Measurements from ENCODE around the gene GMCL2. TPM values are rescaled to one million over a fixed set of nuclear protein-coding genes. Genes with fewer than 3 reads are reported as not detected.
"Not testable (repeated sequence)": the region's sequence is repeated elsewhere in the genome, so short reads cannot be mapped to it uniquely, and the experiment has no call there.

Gene GMCL2
- polyA plus RNA-seq, 4 donors, result 0.03 TPM; not detected in 3

DNA sequence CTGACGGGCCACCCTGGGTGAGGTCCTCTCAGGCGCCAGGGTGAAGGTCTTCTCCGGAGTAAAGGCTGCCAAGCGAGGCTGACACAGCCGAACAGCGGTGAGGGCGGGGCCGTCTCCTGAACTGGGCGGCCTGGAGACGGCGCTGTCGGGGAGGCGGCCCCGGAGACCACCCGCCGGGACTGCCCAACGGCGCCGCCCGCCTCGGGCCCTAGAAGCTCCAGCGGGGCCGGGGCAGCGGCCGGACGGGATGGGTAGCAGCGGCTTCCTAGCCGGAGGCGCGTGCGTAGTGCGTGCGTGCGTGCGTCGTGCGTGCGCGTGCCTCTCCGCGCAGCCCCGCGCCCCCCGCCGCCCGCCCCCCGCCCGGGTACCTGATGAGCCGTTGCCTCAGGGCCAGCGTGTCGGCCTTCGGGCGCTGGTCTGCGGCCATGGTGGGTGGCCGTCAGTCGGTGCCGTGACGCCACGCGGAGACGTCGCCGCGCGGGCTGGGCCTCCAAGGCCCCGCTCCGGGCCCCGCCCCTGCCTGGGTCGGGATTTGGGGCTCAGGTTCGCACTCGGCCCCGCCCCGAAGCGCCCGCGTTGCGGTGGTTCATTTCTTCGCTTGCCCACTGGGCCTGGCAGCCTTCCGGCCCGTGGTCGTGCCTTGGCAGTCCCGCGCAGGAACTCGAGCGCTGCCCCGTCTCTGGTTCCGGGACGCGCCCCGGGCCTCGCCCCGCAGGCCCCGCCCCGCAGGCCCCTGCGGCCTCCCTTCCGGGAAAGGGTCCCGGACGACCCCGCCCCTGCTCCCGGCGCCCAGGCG lies 45.2 kb upstream of the GMCL2 start, which contains the start of gene PHYKPL:
TSS of gene PHYKPL (minus strand) at position 679 of the 796 bp plus-strand sequence. CDS start at position 427, 252 bp downstream.
- H3K4me1 ChIP-seq (ENCODE audit: control insufficient read depth in 3 of 3, insufficient read depth in 2 of 3, low read depth in 1 of 3, low read length in 2 of 3), result peaks cover 3 to 44% (median 12%) of the 10 kb centered on the region in 3 donors
- H3K27me3 ChIP-seq (ENCODE audit: control insufficient read depth in 3 of 3, insufficient read depth in 3 of 3, low read length in 3 of 3), result no peaks in the 10 kb centered on the region
- peak within 1 kb of the TSS; percentile 78 to 82 (median 80) for H3K4me3 ChIP-seq (ENCODE audit: low read depth in 1 of 3, low read length in 3 of 3)
- DNase-seq, result peak; percentile 64 to 87
- 0 to 1% (median 0%) methylated on average over 66 to 102 of the region's 102 CpGs for WGBS, 3 donors
- peak within 1 kb of the TSS; percentile 90 to 99 (median 97) for H3K27ac ChIP-seq (ENCODE audit: low read depth in 1 of 3, low read length in 2 of 3)
- H3K9me3 ChIP-seq (ENCODE audit: control insufficient read depth in 2 of 2, insufficient read depth in 1 of 2, low read depth in 1 of 2, low read length in 1 of 2), result peaks cover 0 to 3% of the 10 kb centered on the region in 2 donors
- H3K36me3 ChIP-seq (ENCODE audit: control insufficient read depth in 3 of 3, insufficient read depth in 2 of 3, low read depth in 1 of 3, low read length in 3 of 3), result peaks cover 4 to 42% (median 10%) of the 10 kb centered on the region in 3 donors
- FAIRE-seq, result no peak

DNA sequence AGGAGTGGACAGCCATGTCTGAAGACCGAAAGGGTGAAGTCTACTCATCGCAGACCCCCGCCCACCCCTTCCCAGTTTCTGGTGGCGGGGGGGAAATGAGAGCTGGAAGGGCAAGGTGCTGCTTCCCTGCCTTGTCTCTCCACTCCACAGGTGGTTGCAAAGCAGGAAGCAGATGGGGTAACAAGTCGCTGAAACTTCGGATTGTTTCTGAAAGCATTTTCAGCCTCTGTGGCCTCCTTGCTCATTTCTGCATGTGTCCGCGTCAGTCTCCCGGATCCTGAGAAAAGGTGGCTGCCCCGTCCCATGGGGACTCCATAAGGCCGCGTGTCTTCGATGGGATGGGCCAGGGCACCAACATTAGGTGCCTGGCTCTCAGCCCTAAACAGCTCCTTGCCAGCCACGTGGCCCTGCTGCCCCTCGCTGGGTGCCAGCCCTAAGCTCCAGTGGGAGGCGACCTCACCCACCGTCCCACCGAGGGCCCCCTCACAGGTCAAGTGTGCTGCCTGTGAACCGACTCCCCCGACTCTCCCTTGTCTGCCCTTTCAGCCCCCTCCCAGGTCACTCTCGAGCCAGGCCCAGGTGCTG lies 44.5 kb upstream of the GMCL2 start:
- peaks cover 4 to 48% (median 10%) of the 10 kb centered on the region in 3 donors for H3K36me3 ChIP-seq (ENCODE audit: control insufficient read depth in 3 of 3, insufficient read depth in 2 of 3, low read depth in 1 of 3, low read length in 3 of 3)
- H3K4me1 ChIP-seq (ENCODE audit: control insufficient read depth in 3 of 3, insufficient read depth in 2 of 3, low read depth in 1 of 3, low read length in 2 of 3), result peaks cover 3 to 43% (median 15%) of the 10 kb centered on the region in 3 donors
- H3K27ac ChIP-seq (ENCODE audit: low read depth in 1 of 3, low read length in 2 of 3), result peak overlapping the region; percentile 90 to 99 (median 97)
- peaks cover 0 to 7% of the 10 kb centered on the region in 2 donors for H3K9me3 ChIP-seq (ENCODE audit: control insufficient read depth in 2 of 2, insufficient read depth in 1 of 2, low read depth in 1 of 2, low read length in 1 of 2)
- peak in 1 of 2 donors; percentile 56 for DNase-seq
- 2 to 17% (median 7%) methylated on average over 20 to 21 of the region's 21 CpGs for WGBS, 3 donors
- no peak for FAIRE-seq
- peak overlapping the region; percentile 78 to 82 (median 80) for H3K4me3 ChIP-seq (ENCODE audit: low read depth in 1 of 3, low read length in 3 of 3)
- H3K27me3 ChIP-seq (ENCODE audit: control insufficient read depth in 3 of 3, insufficient read depth in 3 of 3, low read length in 3 of 3), result no peaks in the 10 kb centered on the region

DNA sequence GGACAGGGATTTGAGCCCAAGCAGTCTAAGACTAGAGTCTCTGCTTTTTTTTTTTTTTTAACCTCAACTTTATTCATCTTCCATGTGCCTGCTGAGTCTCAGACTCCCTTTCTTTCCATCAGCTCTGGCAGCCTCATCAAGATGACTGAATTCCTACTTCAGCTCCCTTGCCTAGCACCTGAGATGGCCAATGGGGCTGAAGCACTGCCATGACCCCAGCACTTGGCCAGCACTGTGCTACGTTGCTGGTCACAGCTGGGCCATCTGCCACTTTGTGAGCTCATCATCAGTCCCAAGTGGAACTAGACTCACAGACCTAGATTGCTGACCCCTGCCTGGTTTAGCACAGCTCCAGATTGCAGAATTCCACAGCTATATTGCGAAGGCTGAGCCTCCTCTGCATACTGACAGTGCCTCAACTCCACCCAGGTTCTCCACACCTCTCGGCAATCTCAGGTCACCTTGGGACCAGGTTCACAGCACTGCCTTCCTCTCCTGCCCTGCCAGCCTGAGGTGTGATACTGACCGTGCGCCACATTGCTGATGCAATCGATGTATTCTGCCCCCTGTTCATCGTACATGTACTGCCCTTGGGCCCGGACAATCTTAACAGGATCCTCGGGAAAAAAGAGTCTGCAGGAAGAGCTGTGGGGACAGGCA lies 43.8 kb upstream of the GMCL2 start:
- Histone ChIP-seq H3K27me3 (ENCODE audit: control insufficient read depth in 3 of 3, insufficient read depth in 3 of 3, low read length in 3 of 3) (no peaks in the 10 kb centered on the region), H3K4me1 (ENCODE audit: control insufficient read depth in 3 of 3, insufficient read depth in 2 of 3, low read depth in 1 of 3, low read length in 2 of 3) (peaks cover 3 to 47% (median 15%) of the 10 kb centered on the region in 3 donors), H3K27ac (ENCODE audit: low read depth in 1 of 3, low read length in 2 of 3) (peak overlapping the region; percentile 90 to 99 (median 97)), H3K36me3 (ENCODE audit: control insufficient read depth in 3 of 3, insufficient read depth in 2 of 3, low read depth in 1 of 3, low read length in 3 of 3) (peaks cover 4 to 50% (median 10%) of the 10 kb centered on the region in 3 donors), H3K9me3 (ENCODE audit: control insufficient read depth in 2 of 2, insufficient read depth in 1 of 2, low read depth in 1 of 2, low read length in 1 of 2) (peaks cover 0 to 7% of the 10 kb centered on the region in 2 donors), H3K4me3 (ENCODE audit: low read depth in 1 of 3, low read length in 3 of 3) (peak overlapping the region; percentile 78 to 82 (median 80))
- 23 to 57% (median 24%) methylated on average over 9 of the region's 9 CpGs for WGBS, 3 donors
- FAIRE-seq (no peak), DNase-seq (peak; percentile 81 to 92)

DNA sequence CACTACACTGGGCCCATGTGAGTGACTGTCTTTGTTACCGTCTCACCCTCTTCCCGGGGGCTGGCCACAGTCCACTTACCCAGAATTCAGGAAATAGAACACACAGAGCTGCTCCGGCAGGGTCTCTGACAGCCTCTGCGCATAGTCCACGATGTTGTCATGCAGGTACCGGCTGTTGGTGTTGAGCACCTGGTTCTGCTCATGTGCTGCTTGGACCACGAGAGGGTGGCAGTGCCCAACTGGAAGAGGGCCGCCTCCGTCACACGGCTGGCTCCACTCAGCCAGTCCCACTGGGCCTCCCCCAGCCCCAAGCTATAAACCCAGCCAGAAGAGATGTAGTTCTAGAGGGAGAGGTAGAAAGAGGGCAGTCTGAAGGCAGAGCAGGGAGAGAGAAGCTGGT lies 42.7 kb upstream of the GMCL2 start:
- Histone ChIP-seq H3K36me3 (ENCODE audit: control insufficient read depth in 3 of 3, insufficient read depth in 2 of 3, low read depth in 1 of 3, low read length in 3 of 3) (peaks cover 8 to 59% (median 10%) of the 10 kb centered on the region in 3 donors), H3K27ac (ENCODE audit: low read depth in 1 of 3, low read length in 2 of 3) (peak overlapping the region; percentile 14 to 99 (median 24)), H3K9me3 (ENCODE audit: control insufficient read depth in 2 of 2, insufficient read depth in 1 of 2, low read depth in 1 of 2, low read length in 1 of 2) (peaks cover 0 to 7% of the 10 kb centered on the region in 2 donors), H3K27me3 (ENCODE audit: control insufficient read depth in 3 of 3, insufficient read depth in 3 of 3, low read length in 3 of 3) (no peaks in the 10 kb centered on the region), H3K4me3 (ENCODE audit: low read depth in 1 of 3, low read length in 3 of 3) (peak overlapping the region in 1 of 3 donors; percentile 1), H3K4me1 (ENCODE audit: control insufficient read depth in 3 of 3, insufficient read depth in 2 of 3, low read depth in 1 of 3, low read length in 2 of 3) (peaks cover 3 to 55% (median 22%) of the 10 kb centered on the region in 3 donors)
- no peak for FAIRE-seq
- 90 to 92% (median 92%) methylated on average over 10 of the region's 10 CpGs for WGBS, 3 donors
- no peak for DNase-seq

DNA sequence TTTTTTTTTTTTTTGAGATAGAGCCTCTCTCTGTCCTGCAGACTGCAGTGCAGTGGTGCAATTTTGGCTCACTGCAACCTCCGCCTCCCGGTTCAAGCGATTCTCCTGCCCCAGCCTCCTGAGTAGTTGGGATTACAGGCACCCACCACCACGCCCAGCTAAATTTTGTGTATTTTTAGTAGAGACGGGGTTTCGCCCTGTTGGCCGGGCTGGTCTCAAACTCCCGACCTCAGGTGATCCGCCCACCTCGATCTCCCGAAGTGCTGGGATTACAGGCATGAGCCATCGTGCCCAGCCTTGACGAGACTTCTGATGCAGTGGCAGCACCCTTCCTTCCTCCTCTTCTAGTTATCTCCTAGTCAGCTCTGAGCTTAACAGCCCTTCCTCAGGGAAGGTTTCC lies 41.9 kb upstream of the GMCL2 start:
- FAIRE-seq; H3K4me3 ChIP-seq (ENCODE audit: low read depth in 1 of 3, low read length in 3 of 3); DNase-seq; H3K27me3 ChIP-seq (ENCODE audit: control insufficient read depth in 3 of 3, insufficient read depth in 3 of 3, low read length in 3 of 3); H3K9me3 ChIP-seq (ENCODE audit: control insufficient read depth in 2 of 2, insufficient read depth in 1 of 2, low read depth in 1 of 2, low read length in 1 of 2): not testable (repeated sequence)
- Histone ChIP-seq H3K36me3 (ENCODE audit: control insufficient read depth in 3 of 3, insufficient read depth in 2 of 3, low read depth in 1 of 3, low read length in 3 of 3) (peaks cover 10 to 66% (median 12%) of the 10 kb centered on the region in 3 donors), H3K4me1 (ENCODE audit: control insufficient read depth in 3 of 3, insufficient read depth in 2 of 3, low read depth in 1 of 3, low read length in 2 of 3) (peaks cover 3 to 61% (median 21%) of the 10 kb centered on the region in 3 donors), H3K27ac (ENCODE audit: low read depth in 1 of 3, low read length in 2 of 3) (peak overlapping the region in 1 of 3 donors; percentile 99)
- 96 to 98% (median 96%) methylated on average over 13 of the region's 13 CpGs for WGBS, 3 donors

DNA sequence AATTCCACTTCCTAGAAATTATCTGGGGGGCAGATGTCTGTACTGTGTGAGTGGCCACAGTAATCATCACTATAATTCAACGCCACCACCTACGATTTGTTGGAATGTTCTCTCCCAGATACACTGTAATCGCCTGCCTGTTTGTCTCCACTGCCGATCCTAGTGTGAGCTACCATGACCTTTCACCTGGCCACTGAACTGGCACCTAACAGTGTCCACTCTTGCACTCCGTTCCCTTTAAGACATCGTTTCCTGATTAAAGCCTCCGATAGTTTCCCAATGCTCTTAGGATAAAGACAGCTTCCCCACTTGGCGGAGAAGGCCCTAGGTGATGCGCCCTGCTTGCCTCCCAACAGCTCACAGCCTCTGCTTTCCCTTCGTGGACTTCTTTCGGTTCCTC lies 41.4 kb upstream of the GMCL2 start:
- H3K9me3 ChIP-seq (ENCODE audit: control insufficient read depth in 2 of 2, insufficient read depth in 1 of 2, low read depth in 1 of 2, low read length in 1 of 2), result peaks cover 0 to 7% of the 10 kb centered on the region in 2 donors
- no peak for FAIRE-seq
- no peaks in the 10 kb centered on the region for H3K27me3 ChIP-seq (ENCODE audit: control insufficient read depth in 3 of 3, insufficient read depth in 3 of 3, low read length in 3 of 3)
- H3K4me1 ChIP-seq (ENCODE audit: control insufficient read depth in 3 of 3, insufficient read depth in 2 of 3, low read depth in 1 of 3, low read length in 2 of 3), result peaks cover 3 to 66% (median 21%) of the 10 kb centered on the region in 3 donors
- WGBS, 3 donors, result 92 to 96% (median 94%) methylated on average over 11 of the region's 11 CpGs
- peaks cover 10 to 71% (median 12%) of the 10 kb centered on the region in 3 donors for H3K36me3 ChIP-seq (ENCODE audit: control insufficient read depth in 3 of 3, insufficient read depth in 2 of 3, low read depth in 1 of 3, low read length in 3 of 3)
- peak overlapping the region in 2 of 3 donors; percentile 45 to 91 for H3K27ac ChIP-seq (ENCODE audit: low read depth in 1 of 3, low read length in 2 of 3)
- DNase-seq, result no peak
- H3K4me3 ChIP-seq (ENCODE audit: low read depth in 1 of 3, low read length in 3 of 3), result no peak overlapping the region

DNA sequence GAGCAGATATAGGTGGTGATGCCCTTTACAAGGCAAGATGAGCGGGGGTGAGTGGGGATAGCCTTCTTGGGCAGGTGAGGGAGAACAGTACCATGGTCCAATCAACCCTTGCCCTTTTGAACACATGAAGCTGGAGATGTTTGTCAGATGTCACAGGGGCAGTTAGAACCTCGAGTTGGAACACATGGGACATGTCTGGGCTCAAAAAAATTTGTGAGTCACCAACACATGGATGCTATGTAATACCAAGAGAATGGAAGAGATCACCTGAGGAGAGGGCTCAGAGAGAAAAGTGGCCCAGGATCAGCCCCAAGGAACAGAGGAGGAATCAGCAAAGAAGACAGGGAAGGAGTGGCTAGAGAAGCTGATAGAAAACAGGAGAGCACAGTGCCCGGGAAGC lies 40.8 kb upstream of the GMCL2 start:
- WGBS, 3 donors, result 76 to 86% (median 78%) methylated on average over 3 of the region's 3 CpGs
- no peak for FAIRE-seq

More for the DNA sequence above, 40.8 kb upstream of the GMCL2 start:
- Histone ChIP-seq H3K27me3 (ENCODE audit: control insufficient read depth in 3 of 3, insufficient read depth in 3 of 3, low read length in 3 of 3) (no peaks in the 10 kb centered on the region), H3K36me3 (ENCODE audit: control insufficient read depth in 3 of 3, insufficient read depth in 2 of 3, low read depth in 1 of 3, low read length in 3 of 3) (peaks cover 10 to 78% (median 15%) of the 10 kb centered on the region in 3 donors), H3K27ac (ENCODE audit: low read depth in 1 of 3, low read length in 2 of 3) (peak overlapping the region; percentile 81 to 91 (median 91)), H3K9me3 (ENCODE audit: control insufficient read depth in 2 of 2, insufficient read depth in 1 of 2, low read depth in 1 of 2, low read length in 1 of 2) (peaks cover 0 to 7% of the 10 kb centered on the region in 2 donors), H3K4me3 (ENCODE audit: low read depth in 1 of 3, low read length in 3 of 3) (no peak overlapping the region), H3K4me1 (ENCODE audit: control insufficient read depth in 3 of 3, insufficient read depth in 2 of 3, low read depth in 1 of 3, low read length in 2 of 3) (peaks cover 3 to 71% (median 23%) of the 10 kb centered on the region in 3 donors)
- no peak for DNase-seq
